Measurements from ENCODE around the gene L3MBTL2.

The L3MBTL2 gene

GRCh38 chr22:41264408-41264941, 59.4 kb downstream of the L3MBTL2 start:
- DNase-seq = peak; percentile 59 to 87
- H3K27me3 ChIP-seq (ENCODE audit: insufficient read depth, low read length) = no peaks in the 10 kb centered on the region
- H3K18ac ChIP-seq (ENCODE audit: low read length) = peak overlapping the region; percentile 57
- no peak overlapping the region for H2BK12ac ChIP-seq (ENCODE audit: low read length)
- no peak overlapping the region for H2AFZ ChIP-seq (ENCODE audit: insufficient read depth, low read length, poor library complexity)
- no peak overlapping the region for H3K4me3 ChIP-seq (ENCODE audit: low read depth, low read length)
- no peaks in the 10 kb centered on the region for H3K4me1 ChIP-seq (ENCODE audit: control insufficient read depth in 1 of 2, insufficient read depth in 2 of 2, low read length in 2 of 2)
- no peak overlapping the region for H2AK5ac ChIP-seq (ENCODE audit: low read length)
- H3K79me2 ChIP-seq (ENCODE audit: control insufficient read depth, insufficient read depth, low read length, poor library complexity) = no peaks in the 10 kb centered on the region
- H2BK120ac ChIP-seq (ENCODE audit: insufficient read depth, low read length, poor library complexity) = no peak overlapping the region
- H3K9ac ChIP-seq (ENCODE audit: low read length) = peak overlapping the region; percentile 37
- H4K8ac ChIP-seq (ENCODE audit: low read depth, low read length) = no peak overlapping the region
- H3K4ac ChIP-seq (ENCODE audit: low read depth, low read length) = no peak overlapping the region
- no peak overlapping the region for H3K27ac ChIP-seq (ENCODE audit: low read depth, low read length)
- H4K91ac ChIP-seq (ENCODE audit: low read depth, low read length) = no peak overlapping the region
- H3K4me2 ChIP-seq (ENCODE audit: low read length) = no peak overlapping the region
- peaks cover 2% of the 10 kb centered on the region for H3K79me1 ChIP-seq (ENCODE audit: low read length)
- no peak overlapping the region for H4K12ac ChIP-seq (ENCODE audit: low read depth, low read length)
- no peak overlapping the region for H3K14ac ChIP-seq (ENCODE audit: low read length)
- H2BK5ac ChIP-seq (ENCODE audit: low read depth, low read length, poor library complexity) = no peak overlapping the region
- H3K23ac ChIP-seq (ENCODE audit: low read length) = no peak overlapping the region
- peaks cover 3% of the 10 kb centered on the region for H3K9me3 ChIP-seq (ENCODE audit: insufficient read depth, low read depth, low read length)
- peaks cover 85 to 87% of the 10 kb centered on the region in 2 experiments for H3K36me3 ChIP-seq (ENCODE audit: control insufficient read depth in 1 of 2, insufficient read depth in 2 of 2, low read length in 2 of 2)
- no CpG with 5 or more reads among the region's 15 CpGs for WGBS (ENCODE audit: extremely low coverage, insufficient coverage, insufficient read length)

GRCh38 chr22:41267958-41268357, 62.8 kb downstream of the L3MBTL2 start:
- no peak overlapping the region for H2BK12ac ChIP-seq (ENCODE audit: low read length)
- H2AFZ ChIP-seq (ENCODE audit: insufficient read depth, low read length, poor library complexity) = no peak overlapping the region
- H2BK5ac ChIP-seq (ENCODE audit: low read depth, low read length, poor library complexity) = no peak overlapping the region
- no peaks in the 10 kb centered on the region for H3K27me3 ChIP-seq (ENCODE audit: insufficient read depth, low read length)
- no peaks in the 10 kb centered on the region for H3K9me3 ChIP-seq (ENCODE audit: insufficient read depth, low read depth, low read length)
- peaks cover 77 to 84% of the 10 kb centered on the region in 2 experiments for H3K36me3 ChIP-seq (ENCODE audit: control insufficient read depth in 1 of 2, insufficient read depth in 2 of 2, low read length in 2 of 2)
- H4K12ac ChIP-seq (ENCODE audit: low read depth, low read length) = no peak overlapping the region
- no peak overlapping the region for H3K4me3 ChIP-seq (ENCODE audit: low read depth, low read length)
- no peak overlapping the region for H3K4me2 ChIP-seq (ENCODE audit: low read length)
- no peak overlapping the region for H3K9ac ChIP-seq (ENCODE audit: low read length)
- H2BK120ac ChIP-seq (ENCODE audit: insufficient read depth, low read length, poor library complexity) = no peak overlapping the region
- no peak overlapping the region for H2AK5ac ChIP-seq (ENCODE audit: low read length)
- no peak for DNase-seq
- H4K8ac ChIP-seq (ENCODE audit: low read depth, low read length) = no peak overlapping the region
- no peaks in the 10 kb centered on the region for H3K4me1 ChIP-seq (ENCODE audit: control insufficient read depth in 1 of 2, insufficient read depth in 2 of 2, low read length in 2 of 2)
- H3K79me1 ChIP-seq (ENCODE audit: low read length) = peaks cover 2% of the 10 kb centered on the region
- H4K91ac ChIP-seq (ENCODE audit: low read depth, low read length) = no peak overlapping the region
- H3K18ac ChIP-seq (ENCODE audit: low read length) = no peak overlapping the region
- no peak overlapping the region for H3K27ac ChIP-seq (ENCODE audit: low read depth, low read length)
- H3K4ac ChIP-seq (ENCODE audit: low read depth, low read length) = no peak overlapping the region
- no peak overlapping the region for H3K23ac ChIP-seq (ENCODE audit: low read length)
- WGBS (ENCODE audit: extremely low coverage, insufficient coverage, insufficient read length) = no CpG with 5 or more reads among the region's 16 CpGs
- H3K14ac ChIP-seq (ENCODE audit: low read length) = no peak overlapping the region
- no peaks in the 10 kb centered on the region for H3K79me2 ChIP-seq (ENCODE audit: control insufficient read depth, insufficient read depth, low read length, poor library complexity)

- Histone ChIP-seq H3K4me3 (ENCODE audit: low read depth, low read length) (no peak overlapping the region), H3K79me2 (ENCODE audit: control insufficient read depth, insufficient read depth, low read length, poor library complexity) (no peaks in the 10 kb centered on the region), H3K27me3 (ENCODE audit: insufficient read depth, low read length) (no peaks in the 10 kb centered on the region), H2BK5ac (ENCODE audit: low read depth, low read length, poor library complexity) (no peak overlapping the region), H2AFZ (ENCODE audit: insufficient read depth, low read length, poor library complexity) (no peak overlapping the region), H3K4me1 (ENCODE audit: control insufficient read depth in 1 of 2, insufficient read depth in 2 of 2, low read length in 2 of 2) (no peaks in the 10 kb centered on the region), H3K14ac (ENCODE audit: low read length) (no peak overlapping the region), H3K36me3 (ENCODE audit: control insufficient read depth in 1 of 2, insufficient read depth in 2 of 2, low read length in 2 of 2) (peaks cover 76 to 83% of the 10 kb centered on the region in 2 experiments), H4K8ac (ENCODE audit: low read depth, low read length) (no peak overlapping the region), H2AK5ac (ENCODE audit: low read length) (no peak overlapping the region), H3K4ac (ENCODE audit: low read depth, low read length) (no peak overlapping the region), H3K18ac (ENCODE audit: low read length) (no peak overlapping the region), H3K79me1 (ENCODE audit: low read length) (no peaks in the 10 kb centered on the region), H2BK12ac (ENCODE audit: low read length) (no peak overlapping the region), H4K12ac (ENCODE audit: low read depth, low read length) (no peak overlapping the region), H3K27ac (ENCODE audit: low read depth, low read length) (no peak overlapping the region), H4K91ac (ENCODE audit: low read depth, low read length) (no peak overlapping the region), H2BK120ac (ENCODE audit: insufficient read depth, low read length, poor library complexity) (no peak overlapping the region), H3K9ac (ENCODE audit: low read length) (no peak overlapping the region), H3K4me2 (ENCODE audit: low read length) (no peak overlapping the region), H3K23ac (ENCODE audit: low read length) (no peak overlapping the region), H3K9me3 (ENCODE audit: insufficient read depth, low read depth, low read length) (no peaks in the 10 kb centered on the region)
- no CpG with 5 or more reads among the region's 9 CpGs for WGBS (ENCODE audit: extremely low coverage, insufficient coverage, insufficient read length)
- peak; percentile 30 to 61 for DNase-seq
Measured at GRCh38 chr22:41271787-41272186, 66.7 kb downstream of the L3MBTL2 start.

GRCh38 chr22:41273128-41273527, 68.0 kb downstream of the L3MBTL2 start:
- no peak for DNase-seq
- Histone ChIP-seq H3K9ac (ENCODE audit: low read length) (no peak overlapping the region), H3K79me1 (ENCODE audit: low read length) (no peaks in the 10 kb centered on the region), H3K4ac (ENCODE audit: low read depth, low read length) (no peak overlapping the region), H3K27ac (ENCODE audit: low read depth, low read length) (no peak overlapping the region), H3K9me3 (ENCODE audit: insufficient read depth, low read depth, low read length) (no peaks in the 10 kb centered on the region), H3K23ac (ENCODE audit: low read length) (no peak overlapping the region), H4K91ac (ENCODE audit: low read depth, low read length) (no peak overlapping the region), H3K4me3 (ENCODE audit: low read depth, low read length) (no peak overlapping the region), H2AFZ (ENCODE audit: insufficient read depth, low read length, poor library complexity) (no peak overlapping the region), H2BK12ac (ENCODE audit: low read length) (no peak overlapping the region), H3K14ac (ENCODE audit: low read length) (no peak overlapping the region), H3K79me2 (ENCODE audit: control insufficient read depth, insufficient read depth, low read length, poor library complexity) (no peaks in the 10 kb centered on the region), H2BK5ac (ENCODE audit: low read depth, low read length, poor library complexity) (no peak overlapping the region), H3K27me3 (ENCODE audit: insufficient read depth, low read length) (no peaks in the 10 kb centered on the region), H3K18ac (ENCODE audit: low read length) (no peak overlapping the region), H2BK120ac (ENCODE audit: insufficient read depth, low read length, poor library complexity) (no peak overlapping the region), H2AK5ac (ENCODE audit: low read length) (no peak overlapping the region), H4K12ac (ENCODE audit: low read depth, low read length) (no peak overlapping the region), H3K4me2 (ENCODE audit: low read length) (no peak overlapping the region), H4K8ac (ENCODE audit: low read depth, low read length) (no peak overlapping the region), H3K36me3 (ENCODE audit: control insufficient read depth in 1 of 2, insufficient read depth in 2 of 2, low read length in 2 of 2) (peaks cover 70 to 75% of the 10 kb centered on the region in 2 experiments), H3K4me1 (ENCODE audit: control insufficient read depth in 1 of 2, insufficient read depth in 2 of 2, low read length in 2 of 2) (no peaks in the 10 kb centered on the region)
- WGBS (ENCODE audit: extremely low coverage, insufficient coverage, insufficient read length) = no CpG with 5 or more reads among the region's 7 CpGs
